HG02973 (cell line): ENCODE data around the gene PSMC3IP.

Experiments
- ATAC-seq: cut with Tn5 transposase; IDR thresholded peaks from one replicate; pipeline ENCODE4 v1.9.1; 2021; ENCODE audit warnings: moderate library complexity; ENCODE audit not compliant: unreplicated experiment

Gene PSMC3IP

GRCh38 chr17:42586514-42587230 is 9.1 kb upstream of the PSMC3IP start:
- no peak for ATAC-seq

DNA sequence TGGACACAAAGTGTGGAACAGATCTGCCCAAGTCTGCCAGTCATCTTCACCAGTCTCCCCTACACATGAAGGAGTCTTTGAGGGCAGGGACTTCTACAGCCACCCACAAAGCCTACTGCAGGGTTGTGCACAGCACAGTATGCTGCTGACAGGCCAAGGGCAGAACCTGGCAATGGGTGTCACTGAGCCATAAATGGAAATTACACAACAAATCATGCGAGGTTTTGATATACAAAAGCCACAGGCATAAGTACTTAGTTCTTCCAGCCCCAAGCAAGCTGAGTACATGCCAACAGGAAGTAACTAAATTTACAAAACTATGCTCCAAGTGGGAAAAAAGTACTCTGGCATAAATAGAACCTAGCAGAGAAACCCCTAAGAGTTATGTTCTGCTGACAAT is 7.8 kb upstream of the PSMC3IP start:
- no peak for ATAC-seq

DNA sequence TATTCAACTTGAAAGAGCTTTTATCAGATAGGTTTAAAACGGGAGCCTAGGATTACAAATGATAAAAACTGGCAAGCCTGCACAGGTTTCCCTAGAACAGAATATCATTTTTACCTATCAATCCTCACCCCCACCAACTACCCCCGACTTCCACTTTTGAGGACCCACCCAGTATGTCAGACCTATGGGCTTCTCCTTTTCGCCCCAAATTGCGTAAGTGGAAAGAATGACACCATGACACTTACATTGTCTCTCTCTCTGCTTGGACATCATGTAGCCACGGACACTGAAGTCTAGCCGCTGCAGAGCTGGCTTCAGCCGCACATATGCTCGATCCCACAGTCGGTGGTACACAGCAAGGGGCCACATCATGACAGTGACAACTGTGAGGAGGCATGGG is 7.4 kb upstream of the PSMC3IP start:
- ATAC-seq = no peak

GRCh38 chr17:42581744-42582270 is 4.3 kb upstream of the PSMC3IP start:
- ATAC-seq = no peak

- ATAC-seq = no peak
These were observed 2.4 kb upstream of the PSMC3IP start for GRCh38 chr17:42579794-42580551.

- ATAC-seq = peak; percentile 37
These were observed 847 bp upstream of the PSMC3IP start for GRCh38 chr17:42578282-42578869.

GRCh38 chr17:42577140-42577531 is 393 bp downstream of the PSMC3IP start:
- ATAC-seq = no peak

- no peak for ATAC-seq
These were observed 3.1 kb downstream of the PSMC3IP start for GRCh38 chr17:42574463-42574862.

DNA sequence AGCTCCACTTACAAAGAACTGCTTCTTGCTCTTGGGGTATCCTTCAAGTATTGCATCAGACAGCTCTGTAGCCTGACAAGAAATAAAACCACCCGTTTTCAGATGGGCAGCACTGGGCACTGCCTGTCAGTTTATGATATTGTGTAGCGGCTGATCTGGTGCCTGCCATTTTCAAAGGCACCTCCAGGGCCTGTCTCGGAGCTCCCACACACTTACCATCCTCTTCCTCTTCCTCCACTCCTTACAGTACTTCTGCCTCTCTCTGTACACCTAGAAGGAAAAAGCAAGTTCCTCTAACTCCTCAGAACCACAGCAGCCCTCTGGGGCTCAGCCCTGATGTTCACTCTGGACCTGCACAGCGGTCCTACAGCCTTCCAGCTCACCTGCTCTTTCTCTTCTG is 4.4 kb downstream of the PSMC3IP start:
- ATAC-seq = no peak

GRCh38 chr17:42571435-42572225 is 5.9 kb downstream of the PSMC3IP start:
- no peak for ATAC-seq

DNA sequence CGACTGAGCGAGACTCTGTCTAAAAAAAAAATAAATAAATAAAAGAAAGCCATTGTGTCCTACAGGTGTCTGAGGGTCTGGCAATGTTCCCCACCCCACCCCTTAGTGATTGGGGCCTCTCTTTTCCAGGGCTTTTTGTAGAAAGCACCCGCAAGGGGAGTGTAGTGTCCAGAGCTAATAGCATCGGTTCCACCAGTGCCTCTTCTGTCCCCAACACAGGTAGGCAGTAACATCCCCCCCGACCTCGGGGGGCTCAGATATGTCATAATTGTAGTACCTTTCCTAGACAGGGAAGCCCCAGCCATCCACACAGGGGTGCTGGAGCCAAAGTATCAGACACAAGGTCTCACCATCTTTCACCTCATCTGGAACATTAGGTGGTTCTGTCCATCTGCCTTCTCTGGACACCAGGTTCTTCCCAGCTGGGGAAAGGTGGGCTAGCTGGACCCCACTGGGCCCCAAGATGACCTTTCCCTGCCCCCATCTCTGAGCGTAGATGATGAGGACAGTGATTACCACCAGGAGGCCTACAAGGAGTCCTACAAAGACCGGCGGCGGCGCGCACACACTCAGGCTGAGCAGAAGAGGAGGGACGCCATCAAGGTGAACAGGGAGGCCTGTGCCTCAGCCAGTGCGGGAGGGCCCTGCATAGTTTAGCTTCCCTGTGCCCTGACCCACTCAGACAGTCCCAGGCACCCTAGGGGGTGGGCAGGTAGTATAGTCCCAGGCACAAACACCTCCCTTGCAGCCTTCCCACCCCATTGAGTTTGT is 9.0 kb downstream of the PSMC3IP start:
- ATAC-seq = no peak

DNA sequence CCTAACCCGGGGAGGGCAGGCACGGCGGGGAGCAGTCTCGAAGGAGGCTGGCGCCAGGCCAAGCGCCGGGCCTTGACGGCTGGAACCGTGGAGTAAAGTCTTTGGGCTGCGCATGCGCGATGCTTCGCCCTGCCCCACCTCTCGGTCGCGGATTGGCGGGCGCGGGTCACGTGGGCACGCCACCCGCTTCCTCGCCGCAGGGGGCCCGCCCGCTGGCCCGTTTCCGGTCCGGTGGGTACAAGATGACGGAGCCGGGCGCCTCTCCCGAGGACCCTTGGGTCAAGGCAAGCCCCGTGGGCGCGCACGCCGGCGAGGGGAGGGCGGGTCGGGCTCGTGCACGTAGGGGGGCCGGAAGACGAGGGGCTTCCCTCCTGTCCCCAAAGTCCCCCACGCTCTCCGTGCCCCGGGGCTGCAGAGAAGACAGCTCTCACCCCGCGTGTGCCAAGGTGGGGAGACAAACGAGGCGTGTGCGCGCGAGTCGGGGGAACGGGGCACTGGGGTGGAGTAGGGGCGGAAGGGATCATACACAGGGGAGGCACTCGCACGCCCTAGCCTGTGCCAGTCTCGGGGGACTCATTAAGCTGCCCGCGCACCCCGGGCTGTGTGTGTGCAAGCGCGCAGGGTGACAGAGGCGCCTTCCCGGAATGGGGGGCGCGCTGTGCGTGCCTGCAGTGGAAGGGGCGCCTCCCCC is 10.5 kb downstream of the PSMC3IP start, which contains the start of gene MLX:
Gene MLX, plus strand, starts transcription at position 218 of the 691 bp plus-strand sequence. Its CDS starts 25 bp downstream, at position 243.
- peak; percentile 51 for ATAC-seq

DNA sequence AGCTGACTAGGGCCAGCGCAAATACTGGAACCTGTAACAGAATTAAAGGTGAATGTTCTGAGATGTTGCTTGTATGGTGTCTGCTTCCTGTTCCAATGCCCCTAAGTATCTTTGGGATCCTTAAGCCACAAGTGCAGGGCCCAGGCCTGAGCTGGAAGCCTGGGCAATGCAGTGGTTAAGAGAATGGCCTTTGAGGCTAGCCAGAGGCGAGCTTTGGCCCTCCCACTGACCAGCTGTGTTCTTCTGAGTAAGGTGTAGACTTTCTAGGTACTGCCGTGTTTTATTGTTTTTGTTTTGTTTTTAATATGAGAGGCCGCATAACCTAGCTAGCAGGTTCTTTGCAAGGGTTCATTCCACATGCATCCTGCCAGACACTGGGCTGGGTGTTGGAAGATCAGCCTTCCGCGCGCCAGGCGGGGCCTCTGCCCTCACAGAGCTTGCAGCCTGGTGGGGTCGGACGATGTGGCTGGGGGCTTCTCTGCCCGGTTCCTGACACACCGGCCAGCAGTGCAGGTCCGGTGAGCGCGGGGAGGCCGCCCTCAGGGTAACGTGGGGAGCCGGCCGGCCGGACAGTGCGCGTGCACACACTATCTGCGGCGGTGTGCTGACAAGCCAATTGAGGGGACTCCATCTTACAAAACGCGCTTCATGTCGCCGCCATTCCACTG is 11.2 kb downstream of the PSMC3IP start:
- ATAC-seq = peak; percentile 15

DNA sequence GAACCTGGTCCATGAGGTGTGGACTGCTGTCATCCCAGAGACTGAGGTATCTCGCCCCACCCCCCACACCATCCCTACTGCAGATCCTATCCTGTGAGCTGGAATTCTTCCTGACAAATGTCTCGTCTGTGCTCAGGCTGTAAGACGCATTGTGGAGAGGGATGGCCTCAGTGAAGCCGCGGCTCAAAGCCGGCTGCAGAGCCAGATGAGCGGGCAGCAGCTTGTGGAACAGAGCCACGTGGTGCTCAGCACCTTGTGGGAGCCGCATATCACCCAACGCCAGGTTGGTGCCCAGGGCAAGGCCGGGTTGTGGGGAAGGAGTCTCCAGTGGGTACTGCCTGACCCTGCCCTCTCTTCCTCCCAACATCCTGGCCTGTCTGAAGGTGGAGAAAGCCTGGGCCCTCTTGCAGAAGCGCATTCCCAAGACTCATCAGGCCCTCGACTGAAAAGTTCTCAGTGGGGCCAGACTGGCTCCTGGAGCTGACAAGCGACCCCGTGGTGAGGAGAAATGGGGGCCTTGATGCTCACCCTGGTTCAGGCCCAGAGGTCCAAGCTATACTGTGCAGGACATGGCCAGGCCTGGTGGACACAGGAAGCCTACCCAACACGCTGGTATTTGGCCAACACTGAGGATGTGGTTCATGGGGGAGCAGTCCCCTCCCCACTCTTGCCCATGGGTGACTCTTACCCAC is 11.9 kb downstream of the PSMC3IP start:
- no peak for ATAC-seq

- ATAC-seq = no peak
These were observed 12.6 kb downstream of the PSMC3IP start for GRCh38 chr17:42564815-42565522.

DNA sequence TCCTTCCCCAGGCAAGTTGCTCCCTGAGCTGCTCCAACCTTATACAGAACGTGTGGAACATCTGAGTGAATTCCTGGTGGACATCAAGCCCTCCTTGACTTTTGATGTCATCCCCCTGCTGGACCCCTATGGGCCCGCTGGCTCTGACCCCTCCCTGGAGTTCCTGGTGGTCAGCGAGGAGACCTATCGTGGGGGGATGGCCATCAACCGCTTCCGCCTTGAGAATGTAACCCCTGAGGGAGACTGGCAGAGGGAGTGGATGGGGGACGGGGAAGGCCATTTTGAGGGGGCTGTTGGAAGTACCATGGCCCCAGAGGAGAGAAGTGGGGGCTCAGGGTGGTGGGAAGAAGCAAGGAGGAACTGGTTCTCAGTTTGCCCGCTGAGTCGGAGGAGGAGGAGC is 13.6 kb downstream of the PSMC3IP start:
- no peak for ATAC-seq

DNA sequence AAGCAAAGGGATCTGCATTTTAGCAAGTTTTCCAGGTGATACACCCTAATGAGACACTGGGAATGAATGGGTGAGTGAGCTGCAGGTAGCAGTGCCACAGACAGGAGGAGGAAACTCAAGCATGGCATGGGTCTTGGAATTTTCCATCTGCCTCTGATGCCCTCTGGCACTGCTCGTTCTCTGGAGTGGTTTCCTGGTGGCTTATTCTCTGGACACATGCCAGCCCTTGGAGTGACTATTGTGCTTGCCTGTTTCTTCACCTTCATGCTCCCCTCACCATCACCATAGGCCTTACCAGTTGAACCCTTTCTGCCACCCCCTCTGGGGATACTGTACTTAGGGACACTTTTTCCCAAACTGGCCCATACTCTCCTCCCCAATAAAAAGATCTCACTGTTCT is 14.0 kb downstream of the PSMC3IP start:
- no peak for ATAC-seq

DNA sequence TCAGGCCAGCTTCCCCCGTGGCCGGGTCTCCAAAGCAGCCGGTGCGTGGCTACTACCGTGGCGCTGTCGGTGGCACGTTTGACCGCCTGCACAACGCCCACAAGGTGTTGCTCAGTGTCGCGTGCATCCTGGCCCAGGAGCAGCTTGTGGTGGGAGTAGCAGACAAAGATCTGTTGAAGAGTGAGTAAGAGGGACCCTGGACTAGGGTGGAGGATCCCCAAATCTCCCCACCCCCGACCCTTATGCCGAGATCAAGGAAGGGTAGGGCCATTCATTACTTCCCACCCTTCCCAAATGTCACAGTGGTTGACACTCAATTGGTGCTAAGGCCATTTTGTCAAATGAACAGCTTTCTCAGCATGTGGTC is 14.4 kb downstream of the PSMC3IP start:
- no peak for ATAC-seq
